ENCODE data around the gene CENPF. TPM values are rescaled to one million over a fixed set of nuclear protein-coding genes. Genes with fewer than 3 reads are reported as not detected.

Gene CENPF
- total and polyA plus RNA-seq, 2 experiments from 2014 or later = 123 to 376 TPM

GRCh38 chr1:214570442-214570841 is 32.6 kb upstream of the CENPF start (continued):
- TF ChIP-seq REST (IDR thresholded peaks at IDR 0.05; ENCODE audit: unreplicated experiment) = no peak

- no peaks in the 10 kb centered on the region for H3F3A ChIP-seq (replicated peaks; ENCODE audit: low read depth)
- H3K36me3 Mint-ChIP-seq (ENCODE audit: low read depth) = peaks cover 6% of the 10 kb centered on the region
- no peak for ATAC-seq
- TF ChIP-seq ZNF462 (CRISPR knock-in tag; IDR thresholded peaks at IDR 0.05) = no peak
- TF ChIP-seq ZNF331 (CRISPR knock-in tag; IDR thresholded peaks at IDR 0.05; ENCODE audit: low read depth) = no peak
- no peak for TF ChIP-seq CREB1 (CRISPR knock-in tag; IDR thresholded peaks at IDR 0.05; ENCODE audit: low read depth)
- TF ChIP-seq EZH2 (IDR thresholded peaks at IDR 0.05; ENCODE audit: low read depth, unreplicated experiment) = no peak
- no peak for TF ChIP-seq CTCF (conservative IDR thresholded peaks at IDR 0.05; ENCODE audit: low read depth in 2 of 2)
- no peak for TF ChIP-seq REST (IDR thresholded peaks at IDR 0.05; ENCODE audit: unreplicated experiment)
- no peak for TF ChIP-seq STAT1 (IDR thresholded peaks at IDR 0.05; ENCODE audit: unreplicated experiment)
- no peak for TF ChIP-seq EZH2phosphoT487 (IDR thresholded peaks at IDR 0.05; ENCODE audit: unreplicated experiment)
- TF ChIP-seq POLR2AphosphoS5 (IDR thresholded peaks at IDR 0.05; ENCODE audit: low read depth) = no peak
- no peak for TF ChIP-seq JUNB (IDR thresholded peaks at IDR 0.05; ENCODE audit: unreplicated experiment)
Measured at GRCh38 chr1:214571281-214571680, 31.7 kb upstream of the CENPF start.

More at GRCh38 chr1:214571281-214571680, 31.7 kb upstream of the CENPF start:
- no peak overlapping the region for H2AFZ ChIP-seq
- peaks cover 5% of the 10 kb centered on the region; the same call in 1 of the 2 replicates for H3K9me2 ChIP-seq (ENCODE audit: insufficient read depth)
- peaks cover 5% of the 10 kb centered on the region; the same call in 1 of the 2 replicates for H3K4me1 ChIP-seq (ENCODE audit: insufficient read depth)
- H3K79me2 ChIP-seq (replicated peaks; ENCODE audit: insufficient read depth) = no peaks in the 10 kb centered on the region
- DNase-seq (ENCODE audit: low spot score) = no peak
- peaks cover 2% of the 10 kb centered on the region for H3K27me3 Mint-ChIP-seq (ENCODE audit: insufficient read depth, low read depth, poor library complexity)
- H3K4me2 ChIP-seq = no peak overlapping the region
- no peaks in the 10 kb centered on the region for H3K27me3 ChIP-seq (ENCODE audit: insufficient read depth)
- H3K4me1 Mint-ChIP-seq = no peaks in the 10 kb centered on the region; the same call in 2 of the 3 replicates
- H3K27ac ChIP-seq (ENCODE audit: low read depth) = no peak overlapping the region
- H4K20me1 ChIP-seq (replicated peaks; ENCODE audit: insufficient read depth) = no peaks in the 10 kb centered on the region
- no peak overlapping the region for H3K4me3 ChIP-seq
- H3K4me3 Mint-ChIP-seq = no peak overlapping the region
- peaks cover 7% of the 10 kb centered on the region for H3K36me3 ChIP-seq (ENCODE audit: insufficient read depth)
- H3K27ac Mint-ChIP-seq = no peak overlapping the region
- peaks cover 12% of the 10 kb centered on the region for H3K9me3 Mint-ChIP-seq

All from GM23338 (cell line).